Endothelial cell of umbilical vein (primary cell): ENCODE results near the gene DOCK1. TPM values are rescaled to one million over a fixed set of nuclear protein-coding genes. Genes with fewer than 3 reads are reported as not detected.

ENCODE experiments used
- BruUV-seq: library from RNA; stranded (reverse); fragments of 400-500 nt; replicated peaks from 2 replicates; lab custom pipeline; 2021; lab: Mats Ljungman, UMichigan
- CTCF ChIA-PET: fragments of 300-600, 350-600 bp; sonication (Branson Sonifier 250); formaldehyde crosslinking; loops from one replicate; lab custom pipeline; 2021; ENCODE audit warnings: antibody characterized with exemption, inconsistent platforms; lab: Charles Lee
- POLR2A ChIA-PET: fragments of 300-600, 350-600 bp; sonication (Branson Sonifier 250); formaldehyde crosslinking; loops from one replicate; lab custom pipeline; 2021; ENCODE audit warnings: antibody characterized with exemption, inconsistent platforms; lab: Charles Lee
- DNase-seq: peaks from one replicate; pipeline ENCODE4 v3.0.0-alpha.2; 2011; ENCODE audit warnings: low read depth, low spot score
- FAIRE-seq: peaks from 2 replicates; lab custom pipeline; 2011; peaks lifted over from hg19 to GRCh38; lab: Jason Lieb, UNC
- H2AFZ ChIP-seq: 2 replicates; pipeline ENCODE4 v1.6.0; 2012; ENCODE audit warnings: low read depth, low read length, control low read depth, inconsistent platforms
- H3K27ac ChIP-seq: 2 replicates; pipeline ENCODE4 v1.5.1; 2011; ENCODE audit warnings: low read depth, mild to moderate bottlenecking, control low read depth, low read length, moderate library complexity; ENCODE audit not compliant: insufficient read depth
- H3K27me3 ChIP-seq, 2 experiments: 2 replicates each; pipeline versions ENCODE4 v1.6.0 to v1.6.1; 2011; ENCODE audit warnings: low read length in 2 of 2, mixed read lengths in 1 of 2; ENCODE audit not compliant: control insufficient read depth in 2 of 2, insufficient read depth in 2 of 2
- H3K36me3 ChIP-seq, 2 experiments: 2 replicates in 1 of 2; 3 replicates in 1 of 2; pipeline ENCODE4 v1.5.1; 2011; ENCODE audit warnings: low read length in 2 of 2, mild to moderate bottlenecking in 1 of 2, moderate library complexity in 1 of 2; ENCODE audit not compliant: control insufficient read depth in 2 of 2, insufficient read depth in 2 of 2; ENCODE audit errors: extremely low read depth in 1 of 2
- H3K4me1 ChIP-seq: 3 replicates; pipeline ENCODE4 v1.5.1; 2011; ENCODE audit warnings: mild to moderate bottlenecking, low read length; ENCODE audit not compliant: control insufficient read depth, insufficient read depth; ENCODE audit errors: extremely low read depth
- H3K4me2 ChIP-seq: 2 replicates; pipeline ENCODE4 v1.6.1; 2011; ENCODE audit warnings: low read length, control low read depth, mixed read lengths; ENCODE audit not compliant: insufficient read depth
- H3K4me3 ChIP-seq, 3 experiments: fragments of 200-600 bp in 1 of 3; sonication (generic), shearing (Covaris generic) in 1 of 3; replicated peaks in 1 of 3; 2 replicates each; pipeline ENCODE4 v1.5.1; 2011 to 2016; ENCODE audit warnings: control low read depth in 3 of 3, low read length in 3 of 3, mild to moderate bottlenecking in 2 of 3, inconsistent platforms in 1 of 3, low read depth in 1 of 3, moderate library complexity in 1 of 3; ENCODE audit not compliant: insufficient read depth in 1 of 3
- H3K79me2 ChIP-seq: 2 replicates; pipeline ENCODE4 v1.6.0; 2012; ENCODE audit warnings: low read length, inconsistent platforms; ENCODE audit not compliant: control insufficient read depth, insufficient read depth
- H3K9ac ChIP-seq: replicated peaks from 2 replicates; pipeline ENCODE3; 2011; ENCODE audit warnings: low read length, control low read depth; ENCODE audit not compliant: insufficient read depth; ENCODE audit errors: extremely low read depth
- H3K9me1 ChIP-seq: replicated peaks from 3 replicates; pipeline ENCODE4 v1.6.0; 2011; ENCODE audit warnings: mild to moderate bottlenecking, low read length; ENCODE audit not compliant: control insufficient read depth, insufficient read depth; ENCODE audit errors: extremely low read depth
- H3K9me3 ChIP-seq: replicated peaks from 2 replicates; pipeline ENCODE4 v1.5.1; 2012; ENCODE audit warnings: low read length, inconsistent platforms; ENCODE audit not compliant: control insufficient read depth, insufficient read depth
- H4K20me1 ChIP-seq: replicated peaks from 2 replicates; pipeline ENCODE3; 2011; ENCODE audit warnings: mild to moderate bottlenecking, low read length; ENCODE audit not compliant: control insufficient read depth, insufficient read depth; ENCODE audit errors: extremely low read depth
- EZH2 ChIP-seq: IDR thresholded peaks from 2 replicates; pipeline ENCODE4 v1.6.1; 2012; ENCODE audit warnings: borderline replicate concordance, low read depth, mild to moderate bottlenecking, moderate library complexity, low read length, inconsistent platforms; ENCODE audit not compliant: severe bottlenecking
- JUN ChIP-seq: IDR thresholded peaks from 2 replicates; pipeline ENCODE4 v1.6.1; 2011; ENCODE audit warnings: borderline replicate concordance, low read depth; ENCODE audit not compliant: insufficient read length, insufficient read depth
- MAX ChIP-seq: IDR thresholded peaks from 2 replicates; pipeline ENCODE4 v1.6.1; 2011; ENCODE audit not compliant: insufficient read depth, insufficient read length
- MYC ChIP-seq: IDR thresholded peaks from one replicate; pipeline ENCODE4 v1.6.1; 2011; ENCODE audit warnings: mild to moderate bottlenecking, low read depth, low read length
- POLR2A ChIP-seq: IDR thresholded peaks from 2 replicates; pipeline ENCODE4 v1.6.1; 2012; ENCODE audit warnings: low read depth, mild to moderate bottlenecking, control low read depth, low read length
- POLR2AphosphoS5 ChIP-seq: IDR thresholded peaks from 2 replicates; pipeline ENCODE4 v1.6.1; 2012; ENCODE audit warnings: low read depth, mild to moderate bottlenecking, control low read depth, low read length, moderate library complexity; ENCODE audit not compliant: insufficient read depth
- dilution Hi-C: fragments of 300-500 bp; cut with MboI; formaldehyde crosslinking; loops from one replicate; pipeline ENCODE4 v1.15.0; 2019; ENCODE audit warnings: low sequenced_read_pairs; ENCODE audit not compliant: extremely low pct_ligation_motif_present
- intact Hi-C: fragments of 100-400 bp; cut with micrococcal nuclease; formaldehyde crosslinking; loops from one replicate; pipeline ENCODE4 v1.10.0; 2022
- polyA plus RNA-seq, 4 experiments: library from polyadenylated mRNA; depleted of rRNA in 3 of 4; stranded (reverse) in 3 of 4; unstranded in 1 of 4; fragments of >200 nt; gene quantifications; 2 replicates each; pipeline versions ENCODE4 v1.2.1 to v1.2.3, GENCODE V29; 2011 to 2012; ENCODE audit warnings: missing spikeins in 1 of 4
- total RNA-seq: library from RNA; stranded (reverse); gene quantifications from 2 replicates; pipeline ENCODE4 v1.2.3, GENCODE V29; 2021
- TF ChIP-seq, protein P1 (sequence below), 2 donors: IDR thresholded peaks; 1 replicate in 1 of 2; 2 replicates in 1 of 2; pipeline ENCODE4 v1.5.1; 2011; ENCODE audit warnings: low read length in 2 of 2, mild to moderate bottlenecking in 2 of 2, moderate library complexity in 2 of 2, control low read depth in 1 of 2, inconsistent platforms in 1 of 2, low read depth in 1 of 2; ENCODE audit not compliant: insufficient read depth in 1 of 2; ENCODE audit errors: extremely low read depth in 1 of 2

The DOCK1 gene
- total and polyA plus RNA-seq, 2 donors (not counting 3 experiments of a cell fraction or from before 2014, with no cell fraction given): 22.5 to 83.1 TPM

DNA sequence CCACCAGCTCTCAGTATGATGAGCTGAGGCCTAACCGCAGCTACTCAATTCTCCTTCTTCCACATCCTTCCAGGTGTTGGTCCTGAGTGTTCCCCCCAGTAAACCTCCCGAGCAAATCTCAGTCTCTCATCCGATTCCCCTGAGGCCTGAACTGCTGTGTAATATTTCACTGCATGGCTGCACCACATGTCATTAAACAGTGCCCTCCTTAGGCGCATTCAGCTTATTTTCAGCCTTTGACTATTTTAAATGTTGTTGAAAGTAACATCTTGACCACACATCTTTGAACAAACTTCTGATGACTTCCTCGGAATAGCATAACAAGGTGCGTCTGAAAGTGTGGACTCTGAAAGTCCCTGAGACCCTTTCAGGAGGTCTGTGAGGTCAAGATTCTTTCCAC is 581.1 kb downstream of the DOCK1 start:
- intact Hi-C loops (no loop called here), dilution Hi-C loops (no loop called here)
- ChIA-PET POLR2A (no interaction called here), CTCF (no interaction called here)
- no peaks in the 10 kb centered on the region for H3K9me3 ChIP-seq
- FAIRE-seq: no peak
- BruUV-seq: no TSS peak
- H3K27me3 ChIP-seq: no peaks in the 10 kb centered on the region
- TF ChIP-seq EZH2: no peak
- no peak for TF ChIP-seq POLR2A
- TF ChIP-seq POLR2AphosphoS5: no peak
- TF ChIP-seq, protein P1, sequence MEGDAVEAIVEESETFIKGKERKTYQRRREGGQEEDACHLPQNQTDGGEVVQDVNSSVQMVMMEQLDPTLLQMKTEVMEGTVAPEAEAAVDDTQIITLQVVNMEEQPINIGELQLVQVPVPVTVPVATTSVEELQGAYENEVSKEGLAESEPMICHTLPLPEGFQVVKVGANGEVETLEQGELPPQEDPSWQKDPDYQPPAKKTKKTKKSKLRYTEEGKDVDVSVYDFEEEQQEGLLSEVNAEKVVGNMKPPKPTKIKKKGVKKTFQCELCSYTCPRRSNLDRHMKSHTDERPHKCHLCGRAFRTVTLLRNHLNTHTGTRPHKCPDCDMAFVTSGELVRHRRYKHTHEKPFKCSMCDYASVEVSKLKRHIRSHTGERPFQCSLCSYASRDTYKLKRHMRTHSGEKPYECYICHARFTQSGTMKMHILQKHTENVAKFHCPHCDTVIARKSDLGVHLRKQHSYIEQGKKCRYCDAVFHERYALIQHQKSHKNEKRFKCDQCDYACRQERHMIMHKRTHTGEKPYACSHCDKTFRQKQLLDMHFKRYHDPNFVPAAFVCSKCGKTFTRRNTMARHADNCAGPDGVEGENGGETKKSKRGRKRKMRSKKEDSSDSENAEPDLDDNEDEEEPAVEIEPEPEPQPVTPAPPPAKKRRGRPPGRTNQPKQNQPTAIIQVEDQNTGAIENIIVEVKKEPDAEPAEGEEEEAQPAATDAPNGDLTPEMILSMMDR (IDR thresholded peaks at IDR 0.05; ENCODE audit: extremely low read depth in 1 of 2, insufficient read depth in 1 of 2, low read depth in 1 of 2, low read length in 2 of 2): no peak
- no peak for TF ChIP-seq JUN
- no peak for TF ChIP-seq MYC
- no peaks in the 10 kb centered on the region for H3K36me3 ChIP-seq
- H3K4me2 ChIP-seq: no peak overlapping the region
- H3K9me1 ChIP-seq: no peaks in the 10 kb centered on the region
- no peaks in the 10 kb centered on the region for H3K4me1 ChIP-seq
- no peak overlapping the region for H3K4me3 ChIP-seq
- no peak overlapping the region for H3K9ac ChIP-seq
- H4K20me1 ChIP-seq: no peaks in the 10 kb centered on the region
- no peak overlapping the region for H2AFZ ChIP-seq
- no peaks in the 10 kb centered on the region for H3K79me2 ChIP-seq
- H3K27ac ChIP-seq: no peak overlapping the region
- DNase-seq: no peak

DNA sequence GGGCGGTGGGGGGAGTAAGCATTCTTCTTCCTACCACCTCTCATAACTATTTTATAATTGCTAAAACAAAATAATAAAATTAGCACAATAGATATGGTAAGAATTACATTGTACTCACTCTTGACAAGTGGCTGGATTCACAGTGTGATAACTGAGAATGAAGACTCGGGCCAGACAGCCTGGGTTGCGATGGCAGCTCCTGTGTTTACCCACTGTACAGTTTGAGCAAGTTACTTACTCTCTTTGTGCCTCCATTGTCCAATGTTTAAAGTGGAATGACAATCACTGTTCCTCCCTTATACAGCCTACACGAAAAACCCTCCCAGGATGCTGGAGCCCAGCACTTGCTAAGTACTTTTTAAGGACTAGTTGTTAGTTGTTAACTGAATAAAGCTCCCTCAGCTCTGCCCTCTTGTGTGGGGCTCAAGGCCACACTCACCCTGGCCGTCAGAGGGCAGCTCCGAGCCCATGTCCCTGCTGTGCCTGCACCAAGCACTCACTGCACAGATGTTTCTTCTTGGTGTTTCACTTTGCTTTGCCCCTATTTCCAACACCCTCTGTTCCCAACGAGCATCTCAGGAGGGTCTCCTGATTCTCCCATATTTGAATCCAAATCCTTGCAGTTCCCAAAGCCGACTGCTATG is 587.5 kb downstream of the DOCK1 start:
- intact Hi-C loops (no loop called here), dilution Hi-C loops (no loop called here)
- no peak for FAIRE-seq
- Histone ChIP-seq H3K4me1 (no peaks in the 10 kb centered on the region), H3K9me1 (no peaks in the 10 kb centered on the region), H4K20me1 (no peaks in the 10 kb centered on the region), H3K4me3 (no peak overlapping the region), H2AFZ (no peak overlapping the region), H3K79me2 (no peaks in the 10 kb centered on the region), H3K9ac (no peak overlapping the region), H3K36me3 (no peaks in the 10 kb centered on the region), H3K9me3 (no peaks in the 10 kb centered on the region), H3K27ac (no peak overlapping the region), H3K4me2 (no peak overlapping the region), H3K27me3 (no peaks in the 10 kb centered on the region)
- no peak for TF ChIP-seq MAX
- TF ChIP-seq, protein P1 (IDR thresholded peaks at IDR 0.05; ENCODE audit: extremely low read depth in 1 of 2, insufficient read depth in 1 of 2, low read depth in 1 of 2, low read length in 2 of 2): peak in 1 of 2 donors; percentile 17
- no TSS peak for BruUV-seq
- POLR2A ChIA-PET: no interaction called here
- no peak for DNase-seq
- CTCF ChIA-PET: no interaction called here
